ENCODE measurements around the gene NR1I2.

Gene NR1I2

GRCh38 chr3:119768668-119769393 is 13.1 kb upstream of the NR1I2 start:
- H3K4me3 Mint-ChIP-seq, result no peak overlapping the region
- ATAC-seq, result no peak

GRCh38 chr3:119769394-119770149 is 12.3 kb upstream of the NR1I2 start:
- H3K9me3 Mint-ChIP-seq, result peaks cover 0 to 1% of the 10 kb centered on the region in 2 donors

More at GRCh38 chr3:119768668-119769393, 13.1 kb upstream of the NR1I2 start:
- no peaks in the 10 kb centered on the region for H3K9me3 Mint-ChIP-seq
- no peak overlapping the region for H3K27ac Mint-ChIP-seq
- H3K4me1 Mint-ChIP-seq, result no peaks in the 10 kb centered on the region
- H3K27me3 Mint-ChIP-seq, result peaks cover 9% of the 10 kb centered on the region
- no peak for DNase-seq

DNA sequence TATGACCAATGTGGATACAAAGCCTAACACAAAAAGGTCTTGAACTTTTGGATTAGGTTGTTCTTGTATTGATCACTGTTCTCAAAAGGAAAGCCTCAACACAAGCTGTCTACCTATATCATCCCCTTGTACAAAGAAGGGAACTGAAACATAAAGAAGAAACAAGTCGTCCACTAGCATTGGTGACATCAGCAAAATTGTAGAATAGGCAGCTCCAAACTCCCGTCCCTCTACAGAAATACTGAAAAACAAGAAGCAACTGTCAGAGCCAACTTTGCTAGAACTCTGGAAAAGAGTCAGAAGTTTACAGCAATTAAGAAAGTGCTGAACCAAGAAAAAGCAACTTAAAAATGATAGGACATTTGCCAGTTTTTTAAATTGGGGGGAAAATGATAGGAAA is 7.5 kb upstream of the NR1I2 start:
- peaks cover 7 to 18% of the 10 kb centered on the region in 2 donors for H3K9me3 Mint-ChIP-seq
- no peak for DNase-seq
- H3K4me3 Mint-ChIP-seq, result no peak overlapping the region
- no peak overlapping the region for H3K27ac Mint-ChIP-seq
- no peaks in the 10 kb centered on the region for H3K4me1 Mint-ChIP-seq
- H3K27me3 Mint-ChIP-seq, result no peaks in the 10 kb centered on the region
- no peak for ATAC-seq

More at GRCh38 chr3:119769394-119770149, 12.3 kb upstream of the NR1I2 start:
- H3K27me3 Mint-ChIP-seq, result peaks cover 9% of the 10 kb centered on the region
- H3K27ac Mint-ChIP-seq, result no peak overlapping the region
- no peak overlapping the region for H3K4me3 Mint-ChIP-seq
- DNase-seq (no peak), ATAC-seq (no peak)
- H3K4me1 Mint-ChIP-seq, result no peaks in the 10 kb centered on the region

DNA sequence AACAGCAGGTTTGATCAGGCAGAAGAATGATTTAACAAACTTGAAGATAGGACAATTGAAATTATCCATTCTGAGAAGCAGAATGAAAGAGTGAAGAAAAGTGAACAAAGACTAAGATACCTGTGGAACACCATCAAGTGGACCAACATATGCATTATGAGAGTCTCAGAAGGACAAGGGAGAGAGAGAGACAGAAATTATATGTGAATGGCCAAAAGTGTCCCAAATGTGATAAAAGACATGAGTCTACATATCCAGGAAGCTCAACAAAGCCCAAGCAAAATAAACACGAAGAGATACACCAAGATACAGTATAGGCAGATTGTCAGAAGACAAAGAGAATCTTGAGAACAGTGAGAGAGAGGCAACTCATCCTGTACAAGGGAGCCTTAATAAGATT is 5.6 kb upstream of the NR1I2 start:
- Mint-ChIP-seq H3K27ac (no peak overlapping the region), H3K4me3 (no peak overlapping the region)

GRCh38 chr3:119778176-119778575 is 3.7 kb upstream of the NR1I2 start:
- no peak for DNase-seq
- H3K4me3 Mint-ChIP-seq, result no peak overlapping the region
- H3K27me3 Mint-ChIP-seq, result no peaks in the 10 kb centered on the region
- no peak overlapping the region for H3K27ac Mint-ChIP-seq
- ATAC-seq, result no peak
- peaks cover 12% of the 10 kb centered on the region for H3K4me1 Mint-ChIP-seq
- H3K9me3 Mint-ChIP-seq, result peaks cover 7 to 18% of the 10 kb centered on the region in 2 donors

More for the DNA sequence above, 5.6 kb upstream of the NR1I2 start:
- Mint-ChIP-seq H3K9me3 (peaks cover 7 to 18% of the 10 kb centered on the region in 2 donors), H3K27me3 (no peaks in the 10 kb centered on the region), H3K4me1 (peaks cover 12% of the 10 kb centered on the region)
- DNase-seq (no peak), ATAC-seq (no peak)

- no peak for ATAC-seq
- H3K4me3 Mint-ChIP-seq, result no peak overlapping the region
- H3K27ac Mint-ChIP-seq, result no peak overlapping the region
- H3K4me1 Mint-ChIP-seq, result peaks cover 12% of the 10 kb centered on the region
- no peak for DNase-seq
- H3K27me3 Mint-ChIP-seq, result no peaks in the 10 kb centered on the region
- H3K9me3 Mint-ChIP-seq, result peaks cover 7 to 18% of the 10 kb centered on the region in 2 donors
These were observed 3.1 kb upstream of the NR1I2 start for GRCh38 chr3:119778811-119779210.

GRCh38 chr3:119779731-119780383 is 2.0 kb upstream of the NR1I2 start:
- H3K27ac Mint-ChIP-seq, result no peak overlapping the region
- DNase-seq (no peak), ATAC-seq (no peak)
- no peaks in the 10 kb centered on the region for H3K27me3 Mint-ChIP-seq
- H3K9me3 Mint-ChIP-seq, result peaks cover 7 to 14% of the 10 kb centered on the region in 2 donors
- H3K4me3 Mint-ChIP-seq, result no peak overlapping the region
- H3K4me1 Mint-ChIP-seq, result peaks cover 12% of the 10 kb centered on the region

GRCh38 chr3:119782460-119782859 is 559 bp downstream of the NR1I2 start:
- peaks cover 12% of the 10 kb centered on the region for H3K4me1 Mint-ChIP-seq
- H3K27me3 Mint-ChIP-seq, result no peaks in the 10 kb centered on the region
- H3K4me3 Mint-ChIP-seq, result no peak overlapping the region
- H3K27ac Mint-ChIP-seq, result no peak overlapping the region
- DNase-seq, result no peak
- H3K9me3 Mint-ChIP-seq, result no peaks in the 10 kb centered on the region
- ATAC-seq, result no peak

DNA sequence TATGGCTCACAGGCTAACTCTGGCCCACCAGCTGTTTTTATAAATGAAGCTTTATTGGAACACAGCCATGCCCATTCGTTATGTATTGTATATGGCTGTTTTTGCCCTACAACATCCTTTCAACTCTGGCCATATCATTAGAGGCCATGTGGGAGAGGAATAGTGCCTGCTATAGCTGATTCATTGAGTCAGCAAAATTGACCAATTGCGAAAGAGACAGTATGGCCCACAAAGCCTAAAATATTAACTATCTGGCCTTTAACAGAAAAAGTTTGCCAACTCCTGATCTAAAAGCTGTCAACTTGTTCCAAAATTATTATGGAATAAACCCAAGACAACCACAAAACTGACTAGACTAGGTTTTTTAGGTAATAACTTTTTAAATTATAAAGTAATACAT is 1.4 kb downstream of the NR1I2 start:
- H3K27ac Mint-ChIP-seq, result no peak overlapping the region
- no peak overlapping the region for H3K4me3 Mint-ChIP-seq
- no peaks in the 10 kb centered on the region for H3K27me3 Mint-ChIP-seq
- peaks cover 12% of the 10 kb centered on the region for H3K4me1 Mint-ChIP-seq
- DNase-seq (no peak), ATAC-seq (no peak)
- no peaks in the 10 kb centered on the region for H3K9me3 Mint-ChIP-seq

DNA sequence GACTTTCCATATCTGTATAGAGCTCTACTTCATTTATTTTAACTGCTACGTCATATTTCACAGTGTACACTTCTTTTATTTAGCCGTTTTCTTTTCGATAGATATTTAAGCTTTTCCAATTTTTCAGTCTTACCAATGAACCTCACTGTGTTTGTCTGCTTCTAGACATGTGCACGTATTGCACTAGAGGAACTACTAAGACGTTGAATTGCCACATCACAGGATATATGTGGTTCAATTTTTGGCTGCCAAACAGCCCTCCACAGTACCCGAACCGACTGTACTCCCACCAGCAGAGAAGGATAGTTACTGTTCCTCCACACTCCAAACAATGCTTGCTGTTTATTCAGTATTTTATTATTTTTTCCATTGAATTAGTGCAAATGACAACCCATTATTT is 2.0 kb downstream of the NR1I2 start:
- Mint-ChIP-seq H3K27ac (no peak overlapping the region), H3K27me3 (no peaks in the 10 kb centered on the region), H3K9me3 (peaks cover 0 to 2% of the 10 kb centered on the region in 2 donors), H3K4me3 (no peak overlapping the region), H3K4me1 (peaks cover 12% of the 10 kb centered on the region)
- DNase-seq (no peak), ATAC-seq (no peak)

GRCh38 chr3:119786409-119786808 is 4.5 kb downstream of the NR1I2 start:
- H3K9me3 Mint-ChIP-seq, result peaks cover 9 to 16% of the 10 kb centered on the region in 2 donors
- no peaks in the 10 kb centered on the region for H3K27me3 Mint-ChIP-seq
- H3K4me3 Mint-ChIP-seq, result no peak overlapping the region
- no peak overlapping the region for H3K27ac Mint-ChIP-seq
- DNase-seq (no peak), ATAC-seq (no peak)
- no peaks in the 10 kb centered on the region for H3K4me1 Mint-ChIP-seq

DNA sequence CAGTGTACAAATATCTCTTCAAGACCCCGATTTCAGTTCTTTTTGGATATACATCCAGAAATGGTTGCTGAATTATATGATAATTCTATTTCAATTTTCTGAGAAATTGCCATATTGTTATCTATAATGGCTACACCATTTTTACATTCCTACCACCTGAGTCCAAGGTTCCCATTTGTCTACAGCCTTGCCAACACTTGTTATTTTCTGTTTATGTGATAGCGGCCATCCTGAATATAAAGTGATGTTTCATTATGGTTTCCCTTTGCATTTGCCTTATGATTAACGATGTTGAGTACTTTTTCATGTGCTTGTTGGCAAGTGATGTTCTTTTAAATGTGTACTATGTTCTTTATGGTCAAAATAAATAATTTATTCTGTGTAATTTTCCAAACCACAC is 8.5 kb downstream of the NR1I2 start:
- H3K9me3 Mint-ChIP-seq, result peaks cover 9 to 16% of the 10 kb centered on the region in 2 donors
- ATAC-seq, result no peak
- no peak overlapping the region for H3K27ac Mint-ChIP-seq
- no peak for DNase-seq
- no peaks in the 10 kb centered on the region for H3K4me1 Mint-ChIP-seq
- H3K27me3 Mint-ChIP-seq, result peaks cover 5% of the 10 kb centered on the region
- H3K4me3 Mint-ChIP-seq, result no peak overlapping the region

DNA sequence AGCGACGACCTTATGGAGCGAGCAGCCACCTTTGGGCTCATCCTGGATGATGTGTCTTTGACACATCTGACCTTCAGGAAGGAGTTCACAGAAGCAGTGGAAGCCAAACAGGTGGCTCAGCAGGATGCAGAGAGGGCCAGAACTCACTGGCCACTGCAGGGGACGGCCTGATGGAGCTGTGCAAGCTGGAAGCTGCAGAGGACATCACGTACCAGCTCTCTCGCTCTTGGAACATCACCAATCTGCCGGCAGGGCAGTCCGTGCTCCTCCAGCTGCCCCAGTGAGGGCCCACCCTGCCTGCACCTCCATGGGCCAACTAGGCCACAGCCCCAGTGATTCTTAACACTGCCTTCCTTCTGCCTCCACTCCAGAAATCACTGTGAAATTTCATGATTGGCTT is 10.4 kb downstream of the NR1I2 start:
- Mint-ChIP-seq H3K4me3 (no peak overlapping the region), H3K4me1 (no peaks in the 10 kb centered on the region), H3K9me3 (peaks cover 9 to 16% of the 10 kb centered on the region in 2 donors), H3K27me3 (peaks cover 20% of the 10 kb centered on the region), H3K27ac (no peak overlapping the region)
- ATAC-seq (no peak), DNase-seq (no peak)

DNA sequence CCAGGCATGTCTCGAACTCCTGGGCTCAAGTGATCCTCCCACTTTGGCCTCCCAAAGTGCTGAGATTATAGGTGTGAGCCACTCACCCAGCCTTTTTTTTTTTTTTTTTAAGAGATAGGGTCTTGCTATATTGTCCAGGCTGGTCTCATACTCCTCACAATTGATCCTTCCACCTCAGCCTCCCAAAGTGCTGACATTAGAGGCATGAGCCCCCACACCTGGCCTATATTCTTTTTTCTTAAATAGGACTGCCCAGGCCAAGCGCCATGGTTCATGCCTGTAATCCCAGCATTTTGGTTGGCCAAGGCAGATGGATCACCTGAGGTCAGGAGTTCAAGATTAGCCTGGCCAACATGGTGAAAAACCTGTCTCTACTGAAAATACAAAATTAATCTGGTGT is 12.5 kb downstream of the NR1I2 start:
- ATAC-seq, result no peak
- peaks cover 28% of the 10 kb centered on the region for H3K27me3 Mint-ChIP-seq
- H3K9me3 Mint-ChIP-seq, result peaks cover 4 to 9% of the 10 kb centered on the region in 2 donors
- no peak overlapping the region for H3K4me3 Mint-ChIP-seq
- H3K27ac Mint-ChIP-seq, result no peak overlapping the region
- no peak for DNase-seq
- H3K4me1 Mint-ChIP-seq, result no peaks in the 10 kb centered on the region

DNA sequence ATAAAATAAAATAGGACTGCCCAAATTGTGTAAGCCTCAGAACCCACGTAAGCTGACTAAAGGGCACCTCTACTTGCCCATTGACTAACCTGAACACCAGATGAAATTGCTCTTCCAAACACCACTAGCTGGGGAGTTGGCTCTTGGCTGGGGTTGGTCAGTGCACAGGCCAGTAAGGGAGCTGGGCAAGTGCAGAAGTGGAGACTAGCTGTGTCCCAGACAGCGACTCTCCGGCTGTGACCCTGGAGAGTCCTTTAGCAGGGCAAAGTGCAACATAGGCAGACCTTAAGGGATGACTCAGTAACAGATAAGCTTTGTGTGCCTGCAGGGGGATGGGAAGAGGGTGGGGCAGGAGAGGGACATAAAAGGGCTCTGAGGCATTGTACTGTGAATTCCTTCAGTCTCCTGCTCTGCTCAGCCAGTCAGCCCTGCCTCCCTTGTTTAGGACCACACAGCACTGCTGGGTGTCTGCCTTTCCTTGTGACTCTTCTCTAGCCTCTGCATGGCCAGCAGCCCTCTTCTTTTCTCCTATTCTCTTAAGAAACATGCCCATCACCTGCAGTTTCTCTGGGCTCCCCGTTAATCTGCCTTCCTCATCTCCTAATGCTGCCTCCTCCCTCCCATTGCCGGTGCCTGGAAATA is 13.2 kb downstream of the NR1I2 start:
- ATAC-seq, result peak; percentile 20
- DNase-seq, result no peak
- Mint-ChIP-seq H3K27ac (peak overlapping the region in 1 of 2 donors; percentile 31), H3K4me3 (no peak overlapping the region), H3K4me1 (no peaks in the 10 kb centered on the region), H3K27me3 (peaks cover 29% of the 10 kb centered on the region), H3K9me3 (peaks cover 0 to 2% of the 10 kb centered on the region in 2 donors)

Data from stimulated activated naive CD8-positive, alpha-beta T cell treated with anti-CD3 and anti-CD28 coated beads, Interleukin-15, amount 100 ng/mL, for 72 hours (primary cell).